Choroid plexus epithelial cell (primary cell): ENCODE results near the gene ZNF750.
"Not testable (repeated sequence)": the region's sequence is repeated elsewhere in the genome, so short reads cannot be mapped to it uniquely, and the experiment has no call there.

Experiments
- DNase-seq: peaks from one replicate; pipeline ENCODE4 v3.0.0-alpha.2; 2010; ENCODE audit warnings: low read depth
- H3K4me3 ChIP-seq: 2 replicates; pipeline ENCODE4 v1.5.1; 2011; ENCODE audit warnings: low read depth, mild to moderate bottlenecking, control low read depth, low read length, moderate library complexity
- CTCF ChIP-seq: conservative IDR thresholded peaks from 2 replicates; pipeline ENCODE4 v1.5.1; 2011; ENCODE audit warnings: low read depth, mild to moderate bottlenecking, control low read depth, inconsistent platforms, low read length, moderate library complexity

Gene ZNF750

GRCh38 chr17:82787081-82787848 is 52.6 kb downstream of the ZNF750 start:
- H3K4me3 ChIP-seq, result no peak overlapping the region
- TF ChIP-seq CTCF, result no peak
- no peak for DNase-seq

GRCh38 chr17:82786427-82786826 is 53.4 kb downstream of the ZNF750 start:
- TF ChIP-seq CTCF, result no peak
- no peak for DNase-seq
- H3K4me3 ChIP-seq, result no peak overlapping the region

- H3K4me3 ChIP-seq, DNase-seq: not testable (repeated sequence)
Measured at GRCh38 chr17:82785581-82785980, 54.2 kb downstream of the ZNF750 start.

- no peak for DNase-seq
- TF ChIP-seq CTCF, result no peak
Measured at GRCh38 chr17:82783498-82783897, 56.3 kb downstream of the ZNF750 start.

GRCh38 chr17:82782657-82783207 is 57.1 kb downstream of the ZNF750 start:
- TF ChIP-seq CTCF, result no peak
- DNase-seq, result no peak
- H3K4me3 ChIP-seq, result no peak overlapping the region

More at GRCh38 chr17:82783498-82783897, 56.3 kb downstream of the ZNF750 start:
- H3K4me3 ChIP-seq, result no peak overlapping the region

- H3K4me3 ChIP-seq, result no peak overlapping the region
- DNase-seq, result peak; percentile 86
- TF ChIP-seq CTCF, result peak; percentile 99
Measured at GRCh38 chr17:82781894-82782274, 57.9 kb downstream of the ZNF750 start.

- TF ChIP-seq CTCF, result no peak
- H3K4me3 ChIP-seq, result no peak overlapping the region
- DNase-seq, result no peak
Measured at GRCh38 chr17:82780971-82781893, 58.6 kb downstream of the ZNF750 start.
